ENCODE results near the gene C5orf24. TPM values are rescaled to one million over a fixed set of nuclear protein-coding genes. Genes with fewer than 3 reads are reported as not detected.
"Not testable (repeated sequence)": the region's sequence is repeated elsewhere in the genome, so short reads cannot be mapped to it uniquely, and the experiment has no call there.

The C5orf24 gene
- total and polyA plus RNA-seq, 10 of the 15 experiments (the other 5 are each of a cell fraction or from before 2014, with no cell fraction given): 5.4 to 26.8 (median 15.6) TPM

DNA sequence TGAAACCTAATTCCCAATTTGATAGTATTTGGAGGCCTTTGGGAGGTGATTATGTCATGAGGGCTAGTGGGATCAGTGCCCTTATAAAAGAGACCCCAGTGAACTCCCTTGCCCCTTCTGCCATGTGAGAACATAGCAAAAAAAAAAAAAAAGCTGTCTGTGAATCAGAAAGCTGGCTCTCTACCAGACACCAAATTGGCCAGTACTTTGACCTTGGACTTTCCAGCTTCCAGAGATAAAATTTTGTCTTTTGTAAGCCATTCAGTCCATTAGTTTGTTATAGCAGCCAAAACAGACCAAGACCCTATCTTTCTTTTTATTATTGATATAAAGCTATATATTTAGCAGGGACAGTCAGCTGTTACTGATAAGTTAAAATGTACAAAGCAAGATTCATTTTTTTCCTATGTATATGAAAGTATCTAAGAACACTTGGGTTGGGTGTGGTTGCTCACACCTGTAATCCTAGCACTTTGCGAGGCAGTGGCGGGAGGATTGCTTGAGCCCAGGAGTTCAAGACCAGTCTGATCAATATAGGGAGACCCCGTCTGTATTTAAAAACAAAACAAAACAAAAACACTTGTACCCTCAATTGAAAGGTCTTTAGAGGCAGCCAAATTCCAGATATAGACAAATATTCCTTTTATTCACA lies 8.1 kb upstream of the C5orf24 start:
- no peak overlapping the region for H2AFZ ChIP-seq (ENCODE audit: control insufficient read depth, low read depth, low read length)
- intact Hi-C loops (cut with micrococcal nuclease; ENCODE audit: unreplicated experiment): no loop called here
- DNase-seq (ENCODE audit: low read depth, low spot score) (no peak), FAIRE-seq (no peak), ATAC-seq (no peak)
- ChIA-PET POLR2A (interaction anchor here (0.6 to 2.1 kb wide), 2 partner anchors 9 to 59 kb away, joined by 3 to 5 read pairs; no protein-coding TSS in a partner anchor), RAD21 (ENCODE audit: unreplicated experiment) (no interaction called here), SMC1A (ENCODE audit: uncharacterized antibody, unreplicated experiment) (interaction anchor here (1.0 kb wide), 2 partner anchors 14 to 22 kb away, joined by 4 to 6 read pairs; no protein-coding TSS in a partner anchor), CTCF (interaction anchor here (1.4 kb wide), 1 partner anchor 12 kb away, joined by 3 read pairs; no protein-coding TSS in a partner anchor)
- H3K27ac ChIP-seq (ENCODE audit: control insufficient read depth, insufficient read depth): no peak overlapping the region
- H3K4me2 ChIP-seq (ENCODE audit: control insufficient read depth, insufficient read depth): no peak overlapping the region
- H3K9me3 ChIP-seq (replicated peaks; ENCODE audit: control insufficient read depth, insufficient read depth, low read length): no peaks in the 10 kb centered on the region
- no TSS peak for BruUV-seq (replicated peaks)
- H3K4me3 ChIP-seq: no peak overlapping the region
- peaks cover 0 to 2% of the 10 kb centered on the region in 2 experiments; a peak in 2 of 4 replicates for H3K36me3 ChIP-seq (ENCODE audit: control insufficient read depth in 2 of 2, insufficient read depth in 2 of 2, low read length in 1 of 2)
- no peaks in the 10 kb centered on the region for H4K20me1 ChIP-seq (ENCODE audit: control insufficient read depth, insufficient read depth)
- TF ChIP-seq MEF2A (IDR thresholded peaks at IDR 0.05; ENCODE audit: insufficient read depth, low read depth, low read length): no peak
- no peak overlapping the region for H3K9ac ChIP-seq (ENCODE audit: control insufficient read depth, insufficient read depth, low read length)
- 98% methylated on average over 3 of the region's 3 CpGs for WGBS (ENCODE audit: insufficient coverage, insufficient replicate concordance, low lambda C conversion rate, missing lambda C conversion rate)
- H3K79me2 ChIP-seq (ENCODE audit: control insufficient read depth, insufficient read depth, low read length): no peaks in the 10 kb centered on the region
- in situ Hi-C loops (cut with MboI): no loop called here
- no peaks in the 10 kb centered on the region for H3K4me1 ChIP-seq (ENCODE audit: control insufficient read depth, insufficient read depth, low read length)
- H3K27me3 ChIP-seq (replicated peaks in 1 of 2; ENCODE audit: control insufficient read depth in 2 of 2, insufficient read depth in 2 of 2, low read length in 1 of 2): no peaks in the 10 kb centered on the region

DNA sequence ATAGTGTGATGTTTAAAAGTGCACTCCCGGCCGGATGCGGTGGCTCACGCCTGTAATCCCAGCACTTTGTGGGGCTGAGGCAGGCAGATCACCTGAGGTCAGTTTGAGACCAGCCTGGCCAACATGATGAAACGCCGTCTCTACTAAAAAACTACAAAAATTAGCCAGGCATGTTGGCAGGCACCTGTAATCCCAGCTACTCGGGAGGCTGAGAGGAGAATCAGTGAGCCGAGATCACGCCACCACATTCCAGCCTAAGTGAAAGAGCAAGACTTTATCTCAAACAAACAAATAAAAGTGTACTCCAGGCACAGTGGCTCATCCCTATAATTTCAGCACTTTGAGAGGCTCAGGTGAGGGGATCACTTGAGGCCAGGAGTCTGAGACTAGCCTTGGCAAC lies 7.4 kb upstream of the C5orf24 start:
- H3K4me1 ChIP-seq (ENCODE audit: control insufficient read depth, insufficient read depth, low read length); H3K9ac ChIP-seq (ENCODE audit: control insufficient read depth, insufficient read depth, low read length); H3K27me3 ChIP-seq (replicated peaks in 1 of 2; ENCODE audit: control insufficient read depth in 2 of 2, insufficient read depth in 2 of 2, low read length in 1 of 2); H2AFZ ChIP-seq (ENCODE audit: control insufficient read depth, low read depth, low read length); H3K36me3 ChIP-seq (ENCODE audit: control insufficient read depth in 2 of 2, insufficient read depth in 2 of 2, low read length in 1 of 2); DNase-seq (ENCODE audit: low read depth, low spot score); H3K27ac ChIP-seq (ENCODE audit: control insufficient read depth, insufficient read depth); RAD21 ChIA-PET (ENCODE audit: unreplicated experiment); BruUV-seq (replicated peaks); H3K4me2 ChIP-seq (ENCODE audit: control insufficient read depth, insufficient read depth); H3K79me2 ChIP-seq (ENCODE audit: control insufficient read depth, insufficient read depth, low read length); in situ Hi-C loops (cut with MboI); intact Hi-C loops (cut with micrococcal nuclease; ENCODE audit: unreplicated experiment); H3K9me3 ChIP-seq (replicated peaks; ENCODE audit: control insufficient read depth, insufficient read depth, low read length); FAIRE-seq; H3K4me3 ChIP-seq; H4K20me1 ChIP-seq (ENCODE audit: control insufficient read depth, insufficient read depth); ATAC-seq: not testable (repeated sequence)
- ChIA-PET CTCF (interaction anchor here (1.4 kb wide), 1 partner anchor 11 kb away, joined by 3 read pairs; no protein-coding TSS in a partner anchor), SMC1A (ENCODE audit: uncharacterized antibody, unreplicated experiment) (interaction anchor here (1.0 kb wide), 1 partner anchor 14 kb away, joined by 6 read pairs; no protein-coding TSS in a partner anchor), POLR2A (interaction anchor here (0.8 to 2.1 kb wide), 2 partner anchors 9 to 35 kb away, joined by 3 to 5 read pairs; no protein-coding TSS in a partner anchor)
- WGBS (ENCODE audit: insufficient coverage, insufficient replicate concordance, low lambda C conversion rate, missing lambda C conversion rate): 100% methylated on average over 9 of the region's 9 CpGs

All from GM12878 (cell line).